MM.1S (cell line): ENCODE results near the gene CLDN4.

Experiments used
- CTCF ChIP-seq: fragments of 300-600 bp; sonication (generic); IDR thresholded peaks from 2 replicates; pipeline ENCODE4 v1.5.1; 2016; ENCODE audit warnings: antibody characterized with exemption, low read length, mixed read lengths
- EZH2 ChIP-seq: fragments of 300-600 bp; sonication (generic); optimal IDR thresholded peaks from 2 replicates; pipeline ENCODE3; 2017; ENCODE audit warnings: low read depth, mild to moderate bottlenecking, antibody characterized with exemption, low read length, mixed read lengths
- EZH2phosphoT487 ChIP-seq: fragments of 300-600 bp; sonication (generic); IDR thresholded peaks from 2 replicates; pipeline ENCODE4 v1.6.1; 2018; ENCODE audit warnings: antibody characterized with exemption, low read length

- TF ChIP-seq CTCF (no peak), EZH2 (no peak), EZH2phosphoT487 (no peak)
Measured at GRCh38 chr7:73801577-73801976, 29.2 kb upstream of the CLDN4 start.
